Suprapubic skin (tissue), 4 donors: ENCODE measurements around the gene MCC. TPM values are rescaled to one million over a fixed set of nuclear protein-coding genes. Genes with fewer than 3 reads are reported as not detected.

Experiments used
- DNase-seq, 2 donors: peaks; one replicate each; pipeline ENCODE4 v3.0.0-alpha.2; 2019; ENCODE audit warnings: low spot score in 2 of 2
- H3K27ac ChIP-seq: fragments of 200-600 bp; sonication (generic); one replicate; pipeline ENCODE4 v1.5.1; 2019
- H3K27me3 ChIP-seq: fragments of 200-600 bp; sonication (generic); one replicate; pipeline ENCODE4 v1.5.1; 2019
- H3K36me3 ChIP-seq: fragments of 200-600 bp; sonication (generic); one replicate; pipeline ENCODE4 v1.5.1; 2019
- H3K4me1 ChIP-seq: fragments of 200-600 bp; sonication (generic); one replicate; pipeline ENCODE4 v1.5.1; 2019
- H3K4me3 ChIP-seq: fragments of 200-600 bp; sonication (generic); one replicate; pipeline ENCODE4 v1.5.1; 2019; ENCODE audit warnings: mild to moderate bottlenecking
- H3K9me3 ChIP-seq: fragments of 200-600 bp; sonication (generic); one replicate; pipeline ENCODE4 v1.5.1; 2019
- EP300 ChIP-seq: sonication (generic); formaldehyde crosslinking; IDR thresholded peaks from one replicate; pipeline ENCODE4 v1.6.1; 2017; ENCODE audit warnings: antibody characterized with exemption
- POLR2A ChIP-seq, 2 donors: fragments of 450-650 bp; IDR thresholded peaks; one replicate each; pipeline ENCODE4 v1.6.1; 2017; ENCODE audit warnings: antibody characterized with exemption in 2 of 2, mild to moderate bottlenecking in 2 of 2, moderate library complexity in 2 of 2
- POLR2AphosphoS5 ChIP-seq, 3 donors: sonication (generic); formaldehyde crosslinking; IDR thresholded peaks; one replicate each; pipeline ENCODE4 v1.6.1; 2017; ENCODE audit warnings: antibody characterized with exemption in 3 of 3
- WGBS: methylation state at CpG from one replicate; pipeline ENCODE4 v1.1.5; 2018; 5-methylcytosine and 5-hydroxymethylcytosine counted together
- total RNA-seq, 4 donors: library from RNA; depleted of rRNA; stranded (reverse); fragments of >200 nt; gene quantifications; one replicate each; pipeline ENCODE4 v1.1.0, GENCODE V29; 2016
- TF ChIP-seq, protein P1 (sequence below), 2 donors: fragments of 200-600 bp in 1 of 2; fragments of 450-650 bp in 1 of 2; sonication (generic) in 1 of 2; IDR thresholded peaks; one replicate each; pipeline ENCODE4 v1.5.1; 2016 to 2019; ENCODE audit warnings: antibody characterized with exemption in 2 of 2, mild to moderate bottlenecking in 1 of 2, moderate library complexity in 1 of 2

Gene MCC
- total RNA-seq, 4 donors from 2014 or later: 67.7 to 105 (median 86.6) TPM

DNA sequence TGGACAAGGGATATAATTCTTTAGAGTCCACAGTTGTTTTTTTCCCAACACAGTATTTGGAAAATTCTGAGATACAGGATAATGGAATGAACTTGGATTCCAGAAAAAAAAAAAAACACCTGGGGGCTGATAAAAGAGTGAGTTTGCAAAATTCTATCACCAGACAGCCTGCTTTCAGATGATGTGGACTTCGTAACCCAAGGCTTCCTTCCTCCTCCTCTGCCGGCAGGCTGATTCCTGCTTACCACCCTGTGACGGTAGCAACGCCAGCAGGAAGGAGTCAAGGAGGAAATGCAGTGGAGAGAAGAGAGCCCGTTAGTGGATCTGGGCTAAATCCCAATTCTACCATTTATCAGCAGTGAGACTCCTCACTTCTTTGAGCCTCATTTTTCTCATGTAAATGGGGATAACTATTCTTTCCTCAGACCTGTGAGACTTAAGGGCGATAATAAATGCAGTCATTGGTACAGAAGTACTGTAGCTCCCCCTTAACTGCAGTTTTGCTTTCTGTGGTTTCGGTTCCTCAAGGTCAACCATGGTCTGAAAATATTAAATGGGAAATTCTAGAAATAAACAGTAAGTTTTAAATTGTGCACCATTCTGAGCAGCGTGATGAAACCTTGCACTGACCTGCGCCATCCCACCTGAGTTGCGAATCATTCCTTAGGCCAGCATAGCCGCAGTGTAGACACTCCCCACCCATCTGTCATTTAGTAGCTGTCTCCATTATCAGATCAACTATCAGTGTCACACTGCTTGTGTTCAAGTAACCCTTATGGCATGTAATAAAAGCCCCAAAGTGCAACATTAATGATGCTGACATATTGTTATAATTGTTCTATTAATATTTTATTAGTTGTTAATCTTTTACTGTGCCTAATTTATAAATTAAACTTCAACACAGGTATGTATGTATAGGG, 440.3 kb downstream of the MCC start:
- Histone ChIP-seq H3K27ac (peak overlapping the region; percentile 25), H3K4me1 (peaks cover 21% of the 10 kb centered on the region), H3K27me3 (no peaks in the 10 kb centered on the region), H3K36me3 (peaks cover 29% of the 10 kb centered on the region), H3K4me3 (no peak overlapping the region), H3K9me3 (no peaks in the 10 kb centered on the region)
- DNase-seq: no peak
- TF ChIP-seq POLR2AphosphoS5 (IDR thresholded peaks at IDR 0.05) (no peak), POLR2A (IDR thresholded peaks at IDR 0.05) (no peak), EP300 (no peak)
- TF ChIP-seq, protein P1, sequence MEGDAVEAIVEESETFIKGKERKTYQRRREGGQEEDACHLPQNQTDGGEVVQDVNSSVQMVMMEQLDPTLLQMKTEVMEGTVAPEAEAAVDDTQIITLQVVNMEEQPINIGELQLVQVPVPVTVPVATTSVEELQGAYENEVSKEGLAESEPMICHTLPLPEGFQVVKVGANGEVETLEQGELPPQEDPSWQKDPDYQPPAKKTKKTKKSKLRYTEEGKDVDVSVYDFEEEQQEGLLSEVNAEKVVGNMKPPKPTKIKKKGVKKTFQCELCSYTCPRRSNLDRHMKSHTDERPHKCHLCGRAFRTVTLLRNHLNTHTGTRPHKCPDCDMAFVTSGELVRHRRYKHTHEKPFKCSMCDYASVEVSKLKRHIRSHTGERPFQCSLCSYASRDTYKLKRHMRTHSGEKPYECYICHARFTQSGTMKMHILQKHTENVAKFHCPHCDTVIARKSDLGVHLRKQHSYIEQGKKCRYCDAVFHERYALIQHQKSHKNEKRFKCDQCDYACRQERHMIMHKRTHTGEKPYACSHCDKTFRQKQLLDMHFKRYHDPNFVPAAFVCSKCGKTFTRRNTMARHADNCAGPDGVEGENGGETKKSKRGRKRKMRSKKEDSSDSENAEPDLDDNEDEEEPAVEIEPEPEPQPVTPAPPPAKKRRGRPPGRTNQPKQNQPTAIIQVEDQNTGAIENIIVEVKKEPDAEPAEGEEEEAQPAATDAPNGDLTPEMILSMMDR (IDR thresholded peaks at IDR 0.05): no peak
- 86% methylated on average over 11 of the region's 11 CpGs for WGBS

DNA sequence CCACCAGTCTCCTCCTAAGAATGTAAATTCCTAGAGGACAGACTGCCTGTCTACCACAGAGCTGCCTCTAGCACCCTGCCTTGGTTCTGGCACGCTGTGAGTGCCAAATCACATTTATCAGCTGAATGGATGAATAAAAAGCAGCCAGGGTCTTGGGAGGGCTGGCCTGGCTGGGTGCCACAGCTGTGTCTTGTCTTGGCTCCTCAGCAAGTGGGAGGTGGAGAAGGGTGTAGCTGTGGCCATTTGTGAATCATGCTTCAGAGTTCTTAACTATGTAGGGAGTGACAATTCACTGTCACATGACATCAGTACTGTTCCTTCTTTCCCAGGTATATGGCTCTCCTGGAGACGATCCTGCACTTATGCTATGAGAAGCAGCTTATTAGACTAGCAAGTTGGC, 441.0 kb downstream of the MCC start:
- Histone ChIP-seq H3K9me3 (no peaks in the 10 kb centered on the region), H3K4me3 (no peak overlapping the region), H3K27ac (no peak overlapping the region), H3K27me3 (no peaks in the 10 kb centered on the region), H3K36me3 (peaks cover 29% of the 10 kb centered on the region), H3K4me1 (peaks cover 17% of the 10 kb centered on the region)
- no peak for DNase-seq
- no peak for TF ChIP-seq POLR2AphosphoS5 (IDR thresholded peaks at IDR 0.05)
- TF ChIP-seq POLR2A (IDR thresholded peaks at IDR 0.05): no peak
- TF ChIP-seq, protein P1 (IDR thresholded peaks at IDR 0.05): no peak
- TF ChIP-seq EP300: no peak
- WGBS: 59% methylated on average over 2 of the region's 2 CpGs

DNA sequence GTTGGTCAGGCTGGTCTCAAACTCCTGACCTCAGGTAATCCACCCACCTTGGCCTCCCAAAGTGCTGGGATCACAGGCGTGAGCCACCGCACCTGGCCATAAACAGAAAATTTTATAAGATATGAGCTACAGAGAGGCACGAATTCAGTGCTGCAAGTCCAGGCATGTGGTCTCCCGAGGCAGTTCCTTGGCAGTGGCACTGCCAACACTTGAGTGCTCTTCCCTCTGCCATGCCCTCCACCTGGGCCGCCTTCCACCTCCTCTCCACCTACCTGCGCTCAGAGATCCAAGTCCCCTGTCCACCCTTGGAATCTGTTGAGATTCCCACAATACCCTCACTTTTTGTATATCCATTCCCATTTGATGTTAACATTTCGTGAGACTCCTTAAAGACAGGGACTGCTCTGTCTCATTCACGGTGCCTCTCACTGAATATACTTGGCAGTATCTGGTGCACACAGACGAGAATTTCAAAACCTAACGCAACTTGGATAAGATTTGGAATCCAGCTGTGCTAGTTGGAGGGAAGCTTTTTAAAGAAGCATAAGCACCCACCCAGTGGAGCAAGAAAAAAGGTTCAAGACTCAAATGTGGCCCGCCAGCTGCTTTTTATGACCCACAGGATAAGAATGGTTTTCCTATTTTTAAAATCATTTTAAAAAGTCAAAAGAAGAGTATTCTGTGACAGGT, 443.3 kb downstream of the MCC start:
- Histone ChIP-seq H3K36me3 (peaks cover 41% of the 10 kb centered on the region), H3K27ac (no peak overlapping the region), H3K9me3 (no peaks in the 10 kb centered on the region), H3K4me1 (peaks cover 3% of the 10 kb centered on the region), H3K27me3 (no peaks in the 10 kb centered on the region), H3K4me3 (no peak overlapping the region)
- DNase-seq: no peak
- WGBS: 51% methylated on average over 11 of the region's 11 CpGs
- TF ChIP-seq, protein P1 (IDR thresholded peaks at IDR 0.05): no peak
- no peak for TF ChIP-seq POLR2AphosphoS5 (IDR thresholded peaks at IDR 0.05)
- no peak for TF ChIP-seq POLR2A (IDR thresholded peaks at IDR 0.05)
- no peak for TF ChIP-seq EP300

DNA sequence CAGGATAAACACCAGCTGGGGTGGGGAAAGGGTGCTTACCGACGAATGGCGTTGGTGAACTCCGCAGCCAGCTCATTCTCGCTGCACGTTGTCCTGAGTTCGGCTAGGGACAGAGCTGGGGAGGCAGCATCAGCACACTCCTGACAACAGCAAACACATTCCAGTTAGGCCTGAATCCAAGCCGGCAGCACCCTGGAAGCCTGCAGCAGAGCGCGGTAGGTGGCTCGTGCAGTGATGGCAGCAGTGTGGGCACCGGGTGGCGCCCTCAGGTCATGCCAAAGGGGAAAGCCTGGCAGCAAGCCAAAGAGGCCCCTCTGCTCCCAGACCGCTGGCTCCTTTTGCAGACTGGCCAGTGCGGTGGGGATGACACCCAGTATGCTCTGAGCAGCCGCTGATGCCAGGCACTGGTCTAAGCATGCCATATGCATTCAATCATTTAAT, 444.7 kb downstream of the MCC start:
- Histone ChIP-seq H3K27ac (no peak overlapping the region), H3K4me1 (peaks cover 3% of the 10 kb centered on the region), H3K27me3 (no peaks in the 10 kb centered on the region), H3K4me3 (no peak overlapping the region), H3K36me3 (peaks cover 44% of the 10 kb centered on the region), H3K9me3 (no peaks in the 10 kb centered on the region)
- 89% methylated on average over 9 of the region's 16 CpGs for WGBS
- no peak for TF ChIP-seq POLR2A (IDR thresholded peaks at IDR 0.05)
- TF ChIP-seq, protein P1 (IDR thresholded peaks at IDR 0.05): no peak
- TF ChIP-seq POLR2AphosphoS5 (IDR thresholded peaks at IDR 0.05): no peak
- TF ChIP-seq EP300: no peak
- no peak for DNase-seq
